Pons (tissue), 1 donor: ENCODE results near the gene SV2C.

Source experiments
- DNase-seq: peaks from one replicate; pipeline ENCODE4 v3.0.0-alpha.2; 2016; ENCODE audit warnings: low spot score

Gene SV2C

DNA sequence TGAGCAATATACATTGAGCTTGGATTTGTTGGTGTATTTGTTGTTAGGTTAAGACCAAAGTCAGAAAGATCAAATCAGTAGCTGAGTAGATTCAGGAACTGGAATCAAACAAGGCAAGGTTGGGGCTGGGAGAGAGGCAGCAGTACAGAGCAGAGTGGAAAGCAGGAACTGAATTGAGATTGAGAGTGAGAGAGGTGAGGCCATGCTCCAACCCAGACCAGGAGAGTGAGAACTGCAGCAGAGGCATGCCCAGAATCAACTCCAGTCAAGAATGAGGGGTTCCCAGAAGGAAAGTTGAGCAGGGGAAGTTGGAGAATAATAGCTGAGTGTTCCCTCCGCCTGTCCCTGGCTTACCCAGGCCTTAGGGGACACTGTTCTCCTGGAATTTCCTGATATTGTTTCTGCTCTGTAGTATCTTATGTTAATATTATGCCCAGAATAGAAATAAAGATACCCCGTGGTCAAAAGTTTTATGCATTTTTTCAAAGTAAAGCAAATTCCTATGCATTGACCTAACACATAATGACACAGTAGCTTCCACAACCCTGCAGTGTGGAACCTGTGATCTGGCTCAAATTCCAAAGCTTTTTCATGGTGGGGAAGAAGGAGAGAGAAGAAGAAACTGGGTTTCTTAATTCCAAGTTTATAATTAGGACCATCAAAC lies 82.7 kb downstream of the SV2C start:
- DNase-seq: no peak

GRCh38 chr5:76166886-76167576 lies 83.8 kb downstream of the SV2C start:
- DNase-seq: no peak

DNA sequence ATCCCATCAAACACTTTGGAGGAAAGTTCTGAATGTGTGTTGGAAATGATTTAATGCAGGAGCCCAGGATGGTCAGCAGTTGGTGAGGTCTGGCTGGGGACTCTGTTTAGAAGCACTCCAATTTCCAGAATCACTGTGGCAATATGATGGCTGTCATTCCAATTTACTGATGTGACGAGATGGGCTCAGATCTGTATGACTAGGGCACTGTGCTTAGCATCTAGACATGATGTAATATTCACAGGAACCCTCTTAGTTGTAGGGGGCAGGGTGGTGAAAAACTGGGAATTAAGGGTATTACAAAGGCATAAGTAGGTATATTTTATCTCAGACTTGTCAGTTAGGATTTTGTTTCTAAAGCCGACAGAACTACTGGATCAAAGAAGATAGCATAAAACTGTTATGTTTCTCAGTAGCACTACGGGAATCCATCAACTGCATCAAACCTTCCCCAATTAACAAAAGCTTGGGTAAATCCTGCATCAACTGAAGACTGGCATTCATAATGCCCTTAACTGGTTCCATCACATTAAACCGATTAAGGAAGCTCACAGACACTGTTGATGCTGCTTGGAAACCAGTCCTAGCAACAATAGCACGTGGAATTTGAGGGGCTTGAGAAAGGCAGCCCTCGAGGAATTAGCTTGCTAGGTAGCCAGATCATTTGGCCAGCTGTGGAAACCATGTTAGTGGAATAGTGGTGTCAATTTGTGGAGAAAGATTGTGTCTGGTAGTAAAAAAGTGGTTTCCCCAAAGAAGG lies 86.1 kb downstream of the SV2C start:
- DNase-seq: no peak

DNA sequence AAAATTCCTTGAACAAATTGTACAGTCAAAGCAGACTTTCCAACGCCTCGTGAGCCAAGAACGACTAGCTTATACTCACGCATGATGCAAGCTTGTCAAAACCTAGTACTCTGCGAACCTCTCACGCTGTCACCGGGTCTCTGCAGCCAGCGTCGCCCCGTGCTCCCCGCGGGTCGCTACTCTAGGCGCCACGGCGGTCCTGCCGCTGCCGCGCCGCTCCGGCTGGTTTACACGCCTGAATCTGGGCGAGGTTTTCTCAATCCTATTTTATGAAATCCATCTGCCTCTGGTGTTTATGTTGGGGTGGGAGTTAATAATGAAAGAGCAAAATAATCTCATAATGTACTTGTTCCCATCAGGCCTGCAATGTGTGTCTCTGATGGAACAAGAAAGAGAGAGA lies 90.9 kb downstream of the SV2C start:
- DNase-seq: no peak

- DNase-seq: peak; percentile 64
Observed at GRCh38 chr5:76175051-76175666, 92.0 kb downstream of the SV2C start.

DNA sequence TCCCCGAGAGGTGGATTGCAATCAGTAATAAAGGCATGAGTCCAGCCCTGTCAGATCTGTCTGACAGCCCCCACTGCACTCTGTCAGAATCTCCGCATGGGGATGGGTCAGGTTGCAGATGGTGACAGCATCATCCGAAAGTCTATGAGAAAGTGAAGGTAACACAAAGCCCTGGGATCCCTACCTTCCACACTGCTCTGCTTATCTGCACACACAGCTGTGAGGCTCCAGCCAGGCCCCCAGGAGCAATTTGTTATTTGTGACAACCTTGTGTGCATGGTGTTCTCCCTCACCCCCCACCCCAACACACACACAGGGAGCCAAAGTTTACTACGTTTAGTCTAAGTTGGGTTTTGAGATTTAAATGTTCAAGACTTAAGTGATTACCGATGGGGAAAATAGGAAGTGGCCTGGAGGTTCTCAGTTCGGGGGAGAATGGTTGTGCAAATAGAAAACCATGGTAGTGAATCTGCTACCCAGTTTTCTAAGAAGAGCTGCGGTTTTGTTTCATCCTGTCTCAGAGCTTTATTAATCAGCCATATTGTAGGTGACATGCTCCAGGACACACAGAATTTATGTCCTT lies 92.7 kb downstream of the SV2C start:
- no peak for DNase-seq

- no peak for DNase-seq
Observed at GRCh38 chr5:76177978-76178377, 94.8 kb downstream of the SV2C start.

- no peak for DNase-seq
Observed at GRCh38 chr5:76178913-76179312, 95.7 kb downstream of the SV2C start.

GRCh38 chr5:76180814-76181805 lies 97.9 kb downstream of the SV2C start:
- DNase-seq: no peak

DNA sequence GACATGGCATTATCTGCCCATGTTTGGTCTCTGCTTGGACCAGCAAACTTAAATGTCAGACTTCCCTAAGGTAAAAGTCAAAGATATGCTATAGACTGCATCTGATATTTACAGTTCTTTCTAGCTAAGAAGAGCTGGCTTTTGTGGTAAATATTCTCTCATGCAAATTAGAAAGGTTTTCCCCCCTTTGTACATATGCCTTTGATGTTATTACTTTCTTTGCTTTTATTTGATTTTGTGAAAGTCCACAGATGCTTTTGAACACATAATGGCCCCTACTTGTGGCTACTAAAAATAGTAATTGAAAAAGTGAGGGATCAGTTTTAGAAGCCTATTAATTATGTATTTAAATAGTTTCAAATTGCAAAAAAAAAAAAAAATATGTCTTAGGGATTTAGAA lies 104.2 kb downstream of the SV2C start:
- no peak for DNase-seq

GRCh38 chr5:76190356-76190755 lies 107.2 kb downstream of the SV2C start:
- DNase-seq: no peak

- no peak for DNase-seq
Observed at GRCh38 chr5:76192837-76193236, 109.7 kb downstream of the SV2C start.

- no peak for DNase-seq
Observed at GRCh38 chr5:76193635-76194034, 110.5 kb downstream of the SV2C start.

DNA sequence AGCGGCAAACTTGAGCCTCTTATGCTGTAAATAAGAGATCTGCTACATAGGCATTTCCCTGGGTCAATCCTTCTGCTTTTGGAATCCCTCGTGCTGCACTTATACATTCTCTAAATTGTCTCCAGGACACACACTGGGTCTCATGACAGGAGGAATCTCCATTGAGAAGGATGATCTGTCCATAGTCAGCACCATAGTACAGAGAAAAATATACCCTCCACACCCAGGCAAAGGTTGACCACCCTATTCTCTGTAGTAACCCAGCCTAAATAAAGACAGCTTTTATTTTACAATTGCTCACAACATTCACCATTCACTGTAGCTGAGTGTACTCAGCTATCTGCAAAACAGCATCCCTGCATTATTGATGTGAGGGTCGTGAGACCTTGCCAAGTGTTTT lies 111.2 kb downstream of the SV2C start:
- DNase-seq: no peak

GRCh38 chr5:76196457-76196856 lies 113.3 kb downstream of the SV2C start:
- no peak for DNase-seq

- no peak for DNase-seq
Observed at GRCh38 chr5:76196886-76197489, 113.8 kb downstream of the SV2C start.

GRCh38 chr5:76197726-76198125 lies 114.5 kb downstream of the SV2C start:
- no peak for DNase-seq

DNA sequence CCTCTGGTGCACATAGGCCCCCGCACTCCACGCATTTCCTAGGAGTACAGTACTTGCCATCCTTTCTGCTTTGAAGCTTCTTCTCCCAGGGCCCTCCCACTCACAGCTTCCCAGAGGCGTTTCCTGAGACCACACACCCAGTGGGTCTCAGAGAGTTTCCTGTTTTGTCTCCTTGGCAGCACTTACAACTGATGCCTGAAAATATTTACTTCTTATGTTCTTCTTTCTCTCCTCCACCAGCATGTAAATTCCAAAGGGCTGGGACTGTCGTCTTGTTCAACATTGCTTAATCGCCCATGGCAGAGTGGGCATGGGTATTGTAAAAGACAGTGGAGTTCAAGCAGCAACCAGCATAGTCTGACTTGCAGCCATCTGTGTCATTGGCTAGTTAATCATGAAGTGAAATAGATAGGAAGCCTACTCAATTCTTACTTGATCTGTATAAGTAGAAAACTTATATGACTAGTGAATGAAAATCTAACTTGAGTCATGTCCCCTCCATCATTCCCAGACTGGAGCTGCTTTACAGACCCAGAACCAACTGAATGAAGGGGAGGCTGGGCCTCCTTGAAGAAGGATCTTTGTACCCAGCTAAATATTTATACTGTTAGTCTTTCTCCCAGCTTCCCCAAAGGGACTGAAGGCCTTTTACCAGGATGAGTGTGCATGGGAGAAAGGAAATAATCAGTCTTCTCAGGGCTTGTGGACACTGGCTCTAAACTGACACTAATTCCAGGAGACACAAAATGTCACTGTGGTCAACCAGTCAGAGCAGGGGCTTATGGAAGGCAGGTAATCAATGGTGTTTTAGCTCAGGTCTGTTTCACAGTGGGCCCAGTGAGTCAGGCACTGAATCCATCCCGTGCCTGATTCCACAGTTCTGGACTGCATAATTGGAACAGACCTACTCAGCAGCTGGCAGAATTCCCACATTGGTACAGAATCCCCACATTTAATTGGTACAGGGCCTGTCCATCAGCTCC lies 116.4 kb downstream of the SV2C start:
- DNase-seq: no peak

DNA sequence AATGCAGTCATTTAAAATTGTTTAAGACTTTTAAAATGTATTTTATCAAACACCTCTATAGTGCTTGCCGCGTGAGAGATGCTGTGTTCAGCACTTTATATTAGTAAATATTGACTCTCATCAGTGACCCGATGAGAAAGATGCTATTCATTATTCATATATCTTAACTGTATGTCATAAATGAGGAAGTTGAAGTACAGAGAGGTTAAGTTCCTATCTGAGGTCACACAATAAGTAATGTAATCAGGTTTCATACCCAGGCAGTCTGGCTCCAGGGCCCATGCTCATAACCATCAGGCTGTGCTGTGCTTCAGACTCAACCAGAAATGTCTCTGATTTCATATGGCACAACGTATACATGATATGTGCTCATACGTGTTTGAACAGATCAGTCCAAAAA lies 119.0 kb downstream of the SV2C start:
- no peak for DNase-seq
